Posterior cingulate gyrus (tissue), 11 donors: ENCODE results near the gene SHANK2.

Experiments
- DNase-seq, 10 donors: peaks; one replicate each; pipeline versions ENCODE4 v3.0.0 to v3.0.0-alpha.2; 2020 to 2021; ENCODE audit warnings: mixed read lengths in 3 of 10
- intact Hi-C: fragments of 100-400 bp; cut with DNase I; formaldehyde crosslinking; loops from one replicate; pipeline ENCODE4 v1.15.1; 2023

The SHANK2 gene

GRCh38 chr11:71272161-71272560, 19.8 kb upstream of the SHANK2 start:
- DNase-seq: peak in 1 of 10 donors; percentile 13
- intact Hi-C loops: no loop called here

- intact Hi-C loops: no loop called here
- peak in 1 of 10 donors; percentile 34 for DNase-seq
These were observed 17.5 kb upstream of the SHANK2 start for GRCh38 chr11:71269603-71270511.

GRCh38 chr11:71268706-71269321, 16.4 kb upstream of the SHANK2 start:
- intact Hi-C loops: no loop called here
- peak in 1 of 10 donors; percentile 34 for DNase-seq

DNA sequence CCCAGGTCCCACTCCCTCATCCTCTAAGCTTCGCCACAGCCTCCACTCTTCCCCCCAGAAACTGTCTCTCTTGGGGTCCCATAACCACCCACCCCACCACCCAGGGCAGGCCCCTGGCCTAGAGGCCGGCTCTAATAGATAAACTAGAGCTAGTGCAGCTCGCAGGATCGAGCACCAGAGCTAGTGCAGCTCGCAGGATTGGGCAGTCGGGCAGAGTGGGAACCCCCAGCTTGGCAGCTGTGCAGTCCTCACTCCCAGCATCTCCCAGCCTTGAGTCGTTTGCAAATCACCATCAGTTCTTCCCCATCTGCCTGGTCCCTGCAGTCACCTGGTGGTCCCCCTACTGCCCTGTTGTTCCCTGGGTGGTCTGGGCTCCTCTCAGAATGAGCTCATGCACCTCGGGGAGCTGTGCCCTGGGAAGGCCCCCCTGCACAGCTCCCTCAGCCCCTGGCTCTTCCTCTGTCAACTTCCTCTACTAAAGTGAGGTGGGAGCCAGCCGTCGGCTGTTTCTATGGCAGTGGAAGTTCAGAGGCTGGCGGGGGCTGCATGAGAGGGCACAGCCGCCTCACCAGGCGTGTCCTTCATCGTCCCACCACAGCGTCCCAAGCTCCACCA, 15.5 kb upstream of the SHANK2 start:
- intact Hi-C loops: no loop called here
- peak in 1 of 10 donors; percentile 64 for DNase-seq

GRCh38 chr11:71266114-71266833, 13.9 kb upstream of the SHANK2 start:
- DNase-seq: peak in 1 of 10 donors; percentile 40
- intact Hi-C loops: no loop called here

GRCh38 chr11:71265559-71266092, 13.2 kb upstream of the SHANK2 start:
- intact Hi-C loops: no loop called here

GRCh38 chr11:71263386-71263785, 11.0 kb upstream of the SHANK2 start:
- intact Hi-C loops: no loop called here
- peak in 1 of 10 donors; percentile 17 for DNase-seq

More at GRCh38 chr11:71265559-71266092, 13.2 kb upstream of the SHANK2 start:
- DNase-seq: peak in 2 of 10 donors; percentile 38 to 51

- DNase-seq: no peak
- intact Hi-C loops: loop anchor here (10.0 kb wide), 2 partner anchors 119 to 141 kb away; no protein-coding TSS in a partner anchor
These were observed 3.6 kb upstream of the SHANK2 start for GRCh38 chr11:71255800-71256479.

DNA sequence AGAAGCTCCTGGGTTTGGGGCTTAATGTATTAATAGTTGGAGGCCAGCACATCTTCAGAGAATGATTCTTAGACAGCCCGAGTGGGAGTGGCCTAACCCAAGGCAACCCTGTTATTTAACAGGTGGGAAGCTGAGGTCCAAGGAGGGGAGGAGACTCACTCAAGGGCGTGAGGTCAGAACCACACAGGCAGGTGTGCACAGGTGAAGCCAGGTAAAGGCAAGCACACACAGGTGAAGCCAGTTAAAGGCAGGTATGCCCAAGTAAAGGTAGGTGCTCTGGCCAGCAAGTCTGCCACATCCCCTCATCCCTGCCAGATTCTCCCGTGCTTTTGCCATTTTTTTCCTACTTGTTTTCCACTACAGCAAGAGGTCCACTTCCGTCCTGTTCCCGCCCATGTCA, 2.9 kb upstream of the SHANK2 start:
- intact Hi-C loops: loop anchor here (10.0 kb wide), 2 partner anchors 119 to 141 kb away; no protein-coding TSS in a partner anchor
- no peak for DNase-seq

DNA sequence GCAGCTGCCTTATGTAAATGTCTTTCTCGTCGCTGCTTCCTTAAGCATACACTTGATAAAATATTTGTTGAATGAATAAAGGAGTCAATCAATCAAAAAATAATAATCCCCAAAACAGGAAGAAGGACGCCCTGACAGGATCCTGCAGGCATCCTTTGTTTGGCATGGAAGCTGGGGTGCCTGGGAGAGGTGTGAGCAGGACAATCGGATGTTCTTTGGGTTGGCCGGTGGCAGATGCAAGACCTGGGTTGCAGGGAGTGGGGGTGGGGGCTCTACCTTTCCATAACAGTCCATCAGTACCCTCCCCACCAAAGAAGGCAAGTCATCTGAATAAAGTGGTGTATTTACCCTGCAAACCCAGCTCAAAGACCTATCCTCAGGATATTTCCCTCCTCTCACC, 1.4 kb upstream of the SHANK2 start:
- intact Hi-C loops: loop anchor here (10.0 kb wide), 2 partner anchors 121 to 139 kb away; no protein-coding TSS in a partner anchor
- DNase-seq: no peak

- peak in 2 of 10 donors; percentile 62 to 68 for DNase-seq
- intact Hi-C loops: loop anchor here (10.0 kb wide), 2 partner anchors 122 to 138 kb away; no protein-coding TSS in a partner anchor
These were observed 673 bp upstream of the SHANK2 start for GRCh38 chr11:71252770-71253730.

DNA sequence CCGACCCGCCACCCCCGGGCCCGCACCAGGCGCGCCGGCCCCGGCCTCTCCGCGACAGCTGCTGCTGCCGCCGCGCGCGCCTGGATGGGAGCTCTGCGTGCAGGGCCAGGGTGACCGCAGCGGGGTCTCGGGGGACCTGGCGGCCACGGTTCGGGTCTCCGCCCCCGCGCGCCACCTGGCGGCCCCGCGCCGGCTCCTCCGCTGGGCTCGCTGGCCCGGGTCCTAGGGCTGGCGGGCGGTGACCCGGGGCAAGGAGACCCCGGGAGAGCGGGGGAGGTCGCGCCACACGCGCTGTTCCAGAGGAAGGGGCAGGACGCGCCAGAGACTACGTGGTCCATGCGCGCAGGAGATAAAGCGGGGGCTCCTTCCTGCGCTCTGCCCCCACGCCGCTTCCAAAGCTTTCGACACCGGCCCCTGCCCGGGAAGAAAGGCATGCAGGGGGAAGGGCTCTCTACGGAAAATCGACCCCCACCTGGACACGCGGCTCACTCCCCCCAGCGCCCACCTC, 562 bp downstream of the SHANK2 start:
- intact Hi-C loops: loop anchor here (10.0 kb wide), 2 partner anchors 123 to 137 kb away; no protein-coding TSS in a partner anchor
- DNase-seq: peak in 4 of 10 donors; percentile 30 to 81 (median 44)

GRCh38 chr11:71251151-71251721, 1.1 kb downstream of the SHANK2 start:
- intact Hi-C loops: loop anchor here (10.0 kb wide), 2 partner anchors 124 to 136 kb away; no protein-coding TSS in a partner anchor
- peak in 5 of 10 donors; percentile 11 to 85 (median 81) for DNase-seq

DNA sequence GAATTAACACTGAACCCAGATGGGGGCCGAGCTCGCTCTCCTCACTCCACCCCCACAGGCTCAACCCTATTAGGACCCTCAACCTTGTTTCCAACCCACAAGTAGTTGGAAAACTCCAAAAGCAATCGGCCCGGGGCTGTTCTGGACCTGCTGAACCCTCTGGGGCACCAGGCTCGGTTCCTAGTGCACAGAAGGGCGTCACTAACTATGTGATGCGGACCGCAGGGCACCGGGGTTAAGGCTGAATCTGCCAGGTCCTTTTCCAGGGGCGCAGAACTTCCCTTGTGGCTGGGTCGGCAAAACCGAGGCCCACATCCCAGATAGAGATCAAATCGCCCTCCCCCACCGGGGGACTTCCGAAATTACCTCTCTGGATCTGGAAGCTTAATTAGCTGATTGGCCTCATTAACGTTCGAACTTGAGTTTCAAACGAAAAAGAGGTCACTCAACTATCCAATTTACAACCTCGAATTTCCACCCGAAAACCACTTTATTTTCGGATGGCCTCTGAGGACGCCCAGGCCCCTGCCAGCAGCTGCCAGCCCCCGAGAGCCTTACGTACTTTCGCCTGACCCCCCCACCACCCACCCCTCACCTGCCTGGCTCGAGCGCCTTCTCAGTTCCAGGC, 1.7 kb downstream of the SHANK2 start:
- DNase-seq: peak in 1 of 10 donors; percentile 40
- intact Hi-C loops: loop anchor here (10.0 kb wide), 2 partner anchors 124 to 136 kb away; no protein-coding TSS in a partner anchor

- intact Hi-C loops: no loop called here
- DNase-seq: no peak
These were observed 3.1 kb downstream of the SHANK2 start for GRCh38 chr11:71249301-71249700.

- DNase-seq: peak in 1 of 10 donors; percentile 59
- intact Hi-C loops: no loop called here
These were observed 3.7 kb downstream of the SHANK2 start for GRCh38 chr11:71248656-71249055.

GRCh38 chr11:71248251-71248570, 4.2 kb downstream of the SHANK2 start:
- DNase-seq: peak in 2 of 10 donors; percentile 54 to 73
- intact Hi-C loops: no loop called here
